Stimulated activated CD4-positive, alpha-beta T cell treated with anti-CD3 and anti-CD28 coated beads, Interleukin-2, amount 100 ng/mL, for 48 hours (primary cell): ENCODE data around the gene ADRA2B.

Experiments
- DNase-seq, 2 donors: peaks; one replicate each; pipeline ENCODE4 v3.0.0-alpha.2; 2020

The ADRA2B gene

GRCh38 chr2:96115631-96116423 lies 544 bp downstream of the ADRA2B start:
- no peak for DNase-seq

- DNase-seq, result no peak
Observed at GRCh38 chr2:96114903-96115581, 1.3 kb downstream of the ADRA2B start.

GRCh38 chr2:96114546-96114902 lies 1.8 kb downstream of the ADRA2B start:
- DNase-seq, result no peak

- no peak for DNase-seq
Observed at GRCh38 chr2:96113951-96114350, 2.4 kb downstream of the ADRA2B start.

- no peak for DNase-seq
Observed at GRCh38 chr2:96113367-96113677, 3.0 kb downstream of the ADRA2B start.

GRCh38 chr2:96112501-96113366 lies 3.6 kb downstream of the ADRA2B start:
- no peak for DNase-seq

- DNase-seq, result no peak
Observed at GRCh38 chr2:96111823-96112500, 4.4 kb downstream of the ADRA2B start.

- no peak for DNase-seq
Observed at GRCh38 chr2:96111257-96111640, 5.1 kb downstream of the ADRA2B start.

- DNase-seq, result no peak
Observed at GRCh38 chr2:96110621-96111256, 5.6 kb downstream of the ADRA2B start.

- DNase-seq, result no peak
Observed at GRCh38 chr2:96109931-96110511, 6.3 kb downstream of the ADRA2B start.

GRCh38 chr2:96109361-96109680 lies 7.0 kb downstream of the ADRA2B start:
- no peak for DNase-seq

GRCh38 chr2:96108541-96109360 lies 7.6 kb downstream of the ADRA2B start:
- DNase-seq, result no peak

GRCh38 chr2:96108151-96108540 lies 8.2 kb downstream of the ADRA2B start:
- DNase-seq, result no peak

GRCh38 chr2:96107708-96108065 lies 8.7 kb downstream of the ADRA2B start:
- no peak for DNase-seq

GRCh38 chr2:96106991-96107707 lies 9.2 kb downstream of the ADRA2B start:
- no peak for DNase-seq

GRCh38 chr2:96105994-96106715 lies 10.2 kb downstream of the ADRA2B start:
- no peak for DNase-seq

- DNase-seq, result no peak
Observed at GRCh38 chr2:96105152-96105915, 11.0 kb downstream of the ADRA2B start.

GRCh38 chr2:96104487-96104861 lies 11.9 kb downstream of the ADRA2B start:
- no peak for DNase-seq

GRCh38 chr2:96103761-96104486 lies 12.4 kb downstream of the ADRA2B start:
- no peak for DNase-seq
